Type B pancreatic cell (in vitro differentiated cells): ENCODE data around the gene SUCO. TPM values are rescaled to one million over a fixed set of nuclear protein-coding genes. Genes with fewer than 3 reads are reported as not detected.

Experiments used
- DNase-seq: peaks from one replicate; pipeline ENCODE4 v3.0.0; 2021; ENCODE audit warnings: mixed read lengths; ENCODE audit not compliant: unreplicated experiment; ENCODE audit errors: extremely low spot score
- H3K27ac Mint-ChIP-seq: 2 replicates; pipeline ENCODE4 v1.8.0; 2021; ENCODE audit warnings: mild to moderate bottlenecking, mixed read lengths
- H3K27me3 Mint-ChIP-seq: 2 replicates; pipeline ENCODE4 v1.8.0; 2021; ENCODE audit warnings: mixed read lengths
- H3K36me3 Mint-ChIP-seq: 2 replicates; pipeline ENCODE4 v1.8.0; 2021; ENCODE audit warnings: mixed read lengths
- H3K4me1 Mint-ChIP-seq: one replicate; pipeline ENCODE4 v1.8.0; 2021; ENCODE audit warnings: mixed read lengths; ENCODE audit not compliant: unreplicated experiment
- H3K4me3 Mint-ChIP-seq: 2 replicates; pipeline ENCODE4 v1.8.0; 2021; ENCODE audit warnings: mild to moderate bottlenecking, mixed read lengths
- H3K9me3 Mint-ChIP-seq: 2 replicates; pipeline ENCODE4 v1.8.0; 2021; ENCODE audit warnings: mixed read lengths
- total RNA-seq: library from RNA; stranded (reverse); gene quantifications from 2 replicates; pipeline ENCODE4 v1.2.1, GENCODE V29; 2021; ENCODE audit warnings: low replicate concordance
- TF ChIP-seq, protein P1 (sequence below): fragments of 200-600 bp; sonication (generic); conservative IDR thresholded peaks from 2 replicates; pipeline ENCODE4 v1.5.0; 2021; ENCODE audit warnings: antibody characterized with exemption, mild to moderate bottlenecking

The SUCO gene
- total RNA-seq, 1 donor from 2014 or later = 88.3 TPM

DNA sequence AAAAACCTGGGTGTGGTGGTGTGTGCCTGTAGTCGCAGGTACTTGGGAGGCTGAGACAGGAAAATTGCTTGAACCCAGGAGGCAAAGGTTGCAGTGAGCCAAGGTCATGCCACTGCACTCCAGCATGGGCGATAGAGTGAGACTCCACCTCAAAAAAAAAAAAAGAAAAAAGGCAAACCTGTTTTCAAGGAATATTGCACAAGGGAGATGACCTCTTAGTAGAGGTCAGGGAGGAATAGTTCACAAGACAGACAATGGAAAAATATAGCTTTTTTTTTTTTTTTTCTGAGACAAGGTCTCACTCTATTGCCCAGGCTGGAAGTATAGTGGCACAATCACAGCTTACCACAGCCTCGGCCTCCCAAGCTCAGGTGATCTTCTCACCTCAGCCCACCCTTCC is 22.5 kb upstream of the SUCO start:
- H3K4me1 Mint-ChIP-seq = peaks cover 7% of the 10 kb centered on the region
- no peaks in the 10 kb centered on the region for H3K27me3 Mint-ChIP-seq
- H3K4me3 Mint-ChIP-seq = no peak overlapping the region
- no peak for DNase-seq
- peaks cover 4% of the 10 kb centered on the region for H3K9me3 Mint-ChIP-seq
- no peaks in the 10 kb centered on the region for H3K36me3 Mint-ChIP-seq
- H3K27ac Mint-ChIP-seq = no peak overlapping the region
- TF ChIP-seq, protein P1, sequence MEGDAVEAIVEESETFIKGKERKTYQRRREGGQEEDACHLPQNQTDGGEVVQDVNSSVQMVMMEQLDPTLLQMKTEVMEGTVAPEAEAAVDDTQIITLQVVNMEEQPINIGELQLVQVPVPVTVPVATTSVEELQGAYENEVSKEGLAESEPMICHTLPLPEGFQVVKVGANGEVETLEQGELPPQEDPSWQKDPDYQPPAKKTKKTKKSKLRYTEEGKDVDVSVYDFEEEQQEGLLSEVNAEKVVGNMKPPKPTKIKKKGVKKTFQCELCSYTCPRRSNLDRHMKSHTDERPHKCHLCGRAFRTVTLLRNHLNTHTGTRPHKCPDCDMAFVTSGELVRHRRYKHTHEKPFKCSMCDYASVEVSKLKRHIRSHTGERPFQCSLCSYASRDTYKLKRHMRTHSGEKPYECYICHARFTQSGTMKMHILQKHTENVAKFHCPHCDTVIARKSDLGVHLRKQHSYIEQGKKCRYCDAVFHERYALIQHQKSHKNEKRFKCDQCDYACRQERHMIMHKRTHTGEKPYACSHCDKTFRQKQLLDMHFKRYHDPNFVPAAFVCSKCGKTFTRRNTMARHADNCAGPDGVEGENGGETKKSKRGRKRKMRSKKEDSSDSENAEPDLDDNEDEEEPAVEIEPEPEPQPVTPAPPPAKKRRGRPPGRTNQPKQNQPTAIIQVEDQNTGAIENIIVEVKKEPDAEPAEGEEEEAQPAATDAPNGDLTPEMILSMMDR = no peak

DNA sequence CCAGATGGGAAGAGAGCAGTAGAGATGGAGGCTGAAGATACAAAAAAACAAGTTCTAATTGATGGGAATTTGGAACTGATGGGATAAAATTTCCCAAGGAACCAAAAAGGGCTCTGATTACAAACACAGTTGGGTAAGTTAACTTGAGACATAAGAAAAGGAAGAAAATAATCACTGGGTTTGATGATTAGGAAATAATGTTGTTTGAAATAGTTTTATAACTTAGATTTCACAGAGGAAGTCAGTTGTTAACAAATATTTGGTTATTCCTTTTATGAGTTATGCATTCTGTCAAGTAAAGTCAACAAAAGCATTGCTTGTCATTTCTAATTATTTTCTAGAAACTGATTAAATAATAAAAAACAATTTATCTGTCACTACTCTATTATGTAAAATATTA is 20.4 kb upstream of the SUCO start:
- no peak overlapping the region for H3K27ac Mint-ChIP-seq
- H3K9me3 Mint-ChIP-seq = peaks cover 4% of the 10 kb centered on the region
- no peak for DNase-seq
- no peaks in the 10 kb centered on the region for H3K36me3 Mint-ChIP-seq
- H3K27me3 Mint-ChIP-seq = no peaks in the 10 kb centered on the region
- H3K4me1 Mint-ChIP-seq = peaks cover 7% of the 10 kb centered on the region
- H3K4me3 Mint-ChIP-seq = no peak overlapping the region
- TF ChIP-seq, protein P1 = no peak

DNA sequence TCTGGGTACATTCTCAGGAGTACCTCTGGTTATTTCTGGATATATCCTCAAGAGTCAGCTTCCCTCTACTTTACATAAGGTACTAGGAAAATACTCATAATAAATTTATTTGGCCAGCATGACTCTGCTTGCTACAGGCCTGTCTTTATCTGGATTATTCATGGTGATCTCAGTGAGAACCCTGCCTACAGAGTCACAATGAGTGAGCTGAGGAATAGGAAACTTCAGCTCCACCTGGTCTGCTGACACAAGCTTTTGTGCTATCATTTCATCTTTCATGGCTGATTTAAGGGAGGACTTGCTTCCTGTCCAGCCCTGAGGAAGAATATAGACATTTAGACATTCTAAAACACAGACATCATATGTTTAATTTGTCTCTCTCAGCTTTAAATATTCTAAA is 19.5 kb upstream of the SUCO start:
- Mint-ChIP-seq H3K27me3 (no peaks in the 10 kb centered on the region), H3K27ac (peak overlapping the region; percentile 68), H3K4me3 (peak overlapping the region; percentile 53), H3K36me3 (no peaks in the 10 kb centered on the region), H3K4me1 (peaks cover 7% of the 10 kb centered on the region), H3K9me3 (peaks cover 4% of the 10 kb centered on the region)
- DNase-seq = no peak
- TF ChIP-seq, protein P1 = no peak

- no peak overlapping the region for H3K4me3 Mint-ChIP-seq
- TF ChIP-seq, protein P1 = no peak
- peaks cover 7% of the 10 kb centered on the region for H3K4me1 Mint-ChIP-seq
- H3K9me3 Mint-ChIP-seq = peaks cover 4% of the 10 kb centered on the region
- H3K27me3 Mint-ChIP-seq = no peaks in the 10 kb centered on the region
- no peak for DNase-seq
- H3K36me3 Mint-ChIP-seq = no peaks in the 10 kb centered on the region
- peak overlapping the region; percentile 68 for H3K27ac Mint-ChIP-seq
These were observed 18.8 kb upstream of the SUCO start for GRCh38 chr1:172514108-172514507.

- Mint-ChIP-seq H3K27me3 (no peaks in the 10 kb centered on the region), H3K36me3 (no peaks in the 10 kb centered on the region), H3K4me3 (no peak overlapping the region), H3K9me3 (peaks cover 4% of the 10 kb centered on the region), H3K27ac (no peak overlapping the region), H3K4me1 (peaks cover 7% of the 10 kb centered on the region)
- DNase-seq = no peak
- TF ChIP-seq, protein P1 = no peak
These were observed 17.5 kb upstream of the SUCO start for GRCh38 chr1:172515436-172515835.

DNA sequence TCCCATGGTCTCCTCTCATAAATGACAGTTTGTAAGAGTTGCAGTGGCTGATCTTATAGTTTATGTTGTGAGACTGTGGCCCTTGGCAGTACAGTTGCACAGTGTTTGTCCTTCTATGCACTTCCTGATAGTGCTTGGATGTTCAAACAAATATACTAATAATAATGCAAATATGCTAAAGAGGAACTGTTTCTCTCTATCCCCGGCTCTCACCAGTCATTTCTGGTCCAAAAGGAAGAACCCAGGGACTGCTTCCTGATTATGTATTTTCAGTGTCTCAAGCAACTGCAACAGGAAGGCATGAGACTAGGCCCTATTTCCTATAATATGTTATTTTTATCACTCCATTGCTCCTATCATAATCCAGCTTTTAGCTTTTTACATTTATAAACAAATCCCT is 17.0 kb upstream of the SUCO start:
- H3K27me3 Mint-ChIP-seq = no peaks in the 10 kb centered on the region
- no peak overlapping the region for H3K4me3 Mint-ChIP-seq
- peaks cover 7% of the 10 kb centered on the region for H3K4me1 Mint-ChIP-seq
- DNase-seq = no peak
- H3K27ac Mint-ChIP-seq = no peak overlapping the region
- TF ChIP-seq, protein P1 = no peak
- no peaks in the 10 kb centered on the region for H3K36me3 Mint-ChIP-seq
- H3K9me3 Mint-ChIP-seq = peaks cover 4% of the 10 kb centered on the region
